Measurements from ENCODE around the gene RAB11FIP3. TPM values are rescaled to one million over a fixed set of nuclear protein-coding genes. Genes with fewer than 3 reads are reported as not detected.

The RAB11FIP3 gene
- total and polyA plus RNA-seq, 2 of the 13 experiments (the other 11 are each of a cell fraction or from before 2014, with no cell fraction given) = 34.3 to 57.6 TPM

DNA sequence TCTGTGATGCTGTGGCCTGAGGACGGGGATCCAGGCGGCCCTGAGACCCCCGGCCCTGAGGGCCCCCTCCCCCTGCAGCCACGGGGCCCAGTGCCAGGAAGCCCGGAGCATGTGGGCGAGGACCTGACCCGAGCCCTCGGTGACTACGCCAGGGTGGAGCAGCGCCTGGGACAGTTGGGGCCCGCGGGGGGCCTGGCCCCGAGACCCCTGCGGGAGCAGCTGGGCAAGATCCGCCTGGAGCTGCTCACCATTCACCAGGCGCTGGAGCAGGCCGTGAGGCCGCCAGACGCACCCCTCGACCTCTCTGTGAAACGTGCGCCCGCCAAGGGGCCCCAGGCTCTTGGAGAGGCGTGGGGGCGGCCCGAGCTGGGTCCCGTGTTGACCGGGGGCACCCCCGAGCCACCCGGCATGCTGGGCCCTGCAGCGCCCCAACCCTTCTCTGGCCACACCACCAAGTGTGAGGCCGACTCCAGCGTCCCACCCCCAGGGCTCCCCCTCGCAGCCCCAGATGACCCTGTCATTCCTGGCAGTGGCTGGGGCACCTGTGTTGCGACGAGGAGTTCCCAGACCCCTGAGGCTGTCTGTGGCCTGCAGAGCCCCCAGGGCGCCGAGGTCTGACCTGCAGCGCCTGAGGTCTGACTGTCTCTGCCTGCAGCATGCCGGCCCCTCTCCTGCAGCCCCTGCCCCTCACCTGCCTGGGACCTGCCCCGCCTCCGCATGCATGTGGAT is 139.4 kb downstream of the RAB11FIP3 start (continued):
- TF ChIP-seq ZFP41 (CRISPR knock-in tag; IDR thresholded peaks at IDR 0.05; ENCODE audit: borderline replicate concordance) (no peak), RXRB (CRISPR knock-in tag; IDR thresholded peaks at IDR 0.05; ENCODE audit: borderline replicate concordance) (no peak), SIX1 (CRISPR knock-in tag; IDR thresholded peaks at IDR 0.05; ENCODE audit: borderline replicate concordance) (no peak), ZC3H4 (CRISPR knock-in tag; IDR thresholded peaks at IDR 0.05; ENCODE audit: borderline replicate concordance) (no peak), ZNF724P (CRISPR knock-in tag; IDR thresholded peaks at IDR 0.05; ENCODE audit: borderline replicate concordance) (no peak), MEIS2 (CRISPR knock-in tag; IDR thresholded peaks at IDR 0.05) (no peak), MIER3 (CRISPR knock-in tag; IDR thresholded peaks at IDR 0.05; ENCODE audit: borderline replicate concordance) (no peak), ZNF232 (CRISPR knock-in tag; IDR thresholded peaks at IDR 0.05; ENCODE audit: borderline replicate concordance) (no peak), HCFC1 (IDR thresholded peaks at IDR 0.05; ENCODE audit: low read depth, low read length) (no peak), ZFP62 (CRISPR knock-in tag; IDR thresholded peaks at IDR 0.05) (no peak), SMAD1 (CRISPR knock-in tag; IDR thresholded peaks at IDR 0.05; ENCODE audit: borderline replicate concordance, low read depth) (no peak), ZNF550 (CRISPR knock-in tag; IDR thresholded peaks at IDR 0.05; ENCODE audit: borderline replicate concordance) (no peak), NPAS2 (CRISPR knock-in tag; IDR thresholded peaks at IDR 0.05; ENCODE audit: borderline replicate concordance) (no peak), ZNF138 (CRISPR knock-in tag; IDR thresholded peaks at IDR 0.05; ENCODE audit: low read depth) (no peak), TARDBP (CRISPR knock-in tag; IDR thresholded peaks at IDR 0.05) (0 out of 2 replicates have a peak, but pooled peaks have one; percentile 7), SP4 (CRISPR knock-in tag; IDR thresholded peaks at IDR 0.05) (0 out of 2 replicates have a peak, but pooled peaks have one; percentile 16), KDM2A (CRISPR knock-in tag; IDR thresholded peaks at IDR 0.05; ENCODE audit: borderline replicate concordance, low read depth) (no peak), ATF7-NPFF (CRISPR knock-in tag; IDR thresholded peaks at IDR 0.05; ENCODE audit: low read depth) (no peak), AHR (CRISPR knock-in tag; IDR thresholded peaks at IDR 0.05) (no peak), NFYC (CRISPR knock-in tag; IDR thresholded peaks at IDR 0.05) (no peak)
- TF ChIP-seq, protein P1, sequence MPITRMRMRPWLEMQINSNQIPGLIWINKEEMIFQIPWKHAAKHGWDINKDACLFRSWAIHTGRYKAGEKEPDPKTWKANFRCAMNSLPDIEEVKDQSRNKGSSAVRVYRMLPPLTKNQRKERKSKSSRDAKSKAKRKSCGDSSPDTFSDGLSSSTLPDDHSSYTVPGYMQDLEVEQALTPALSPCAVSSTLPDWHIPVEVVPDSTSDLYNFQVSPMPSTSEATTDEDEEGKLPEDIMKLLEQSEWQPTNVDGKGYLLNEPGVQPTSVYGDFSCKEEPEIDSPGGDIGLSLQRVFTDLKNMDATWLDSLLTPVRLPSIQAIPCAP (CRISPR knock-in tag; IDR thresholded peaks at IDR 0.05; ENCODE audit: low read depth) = no peak
- TF ChIP-seq, protein P2, sequence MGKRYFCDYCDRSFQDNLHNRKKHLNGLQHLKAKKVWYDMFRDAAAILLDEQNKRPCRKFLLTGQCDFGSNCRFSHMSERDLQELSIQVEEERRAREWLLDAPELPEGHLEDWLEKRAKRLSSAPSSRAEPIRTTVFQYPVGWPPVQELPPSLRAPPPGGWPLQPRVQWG (CRISPR knock-in tag; IDR thresholded peaks at IDR 0.05; ENCODE audit: borderline replicate concordance, low read depth) = no peak
- TF ChIP-seq, protein P3, sequence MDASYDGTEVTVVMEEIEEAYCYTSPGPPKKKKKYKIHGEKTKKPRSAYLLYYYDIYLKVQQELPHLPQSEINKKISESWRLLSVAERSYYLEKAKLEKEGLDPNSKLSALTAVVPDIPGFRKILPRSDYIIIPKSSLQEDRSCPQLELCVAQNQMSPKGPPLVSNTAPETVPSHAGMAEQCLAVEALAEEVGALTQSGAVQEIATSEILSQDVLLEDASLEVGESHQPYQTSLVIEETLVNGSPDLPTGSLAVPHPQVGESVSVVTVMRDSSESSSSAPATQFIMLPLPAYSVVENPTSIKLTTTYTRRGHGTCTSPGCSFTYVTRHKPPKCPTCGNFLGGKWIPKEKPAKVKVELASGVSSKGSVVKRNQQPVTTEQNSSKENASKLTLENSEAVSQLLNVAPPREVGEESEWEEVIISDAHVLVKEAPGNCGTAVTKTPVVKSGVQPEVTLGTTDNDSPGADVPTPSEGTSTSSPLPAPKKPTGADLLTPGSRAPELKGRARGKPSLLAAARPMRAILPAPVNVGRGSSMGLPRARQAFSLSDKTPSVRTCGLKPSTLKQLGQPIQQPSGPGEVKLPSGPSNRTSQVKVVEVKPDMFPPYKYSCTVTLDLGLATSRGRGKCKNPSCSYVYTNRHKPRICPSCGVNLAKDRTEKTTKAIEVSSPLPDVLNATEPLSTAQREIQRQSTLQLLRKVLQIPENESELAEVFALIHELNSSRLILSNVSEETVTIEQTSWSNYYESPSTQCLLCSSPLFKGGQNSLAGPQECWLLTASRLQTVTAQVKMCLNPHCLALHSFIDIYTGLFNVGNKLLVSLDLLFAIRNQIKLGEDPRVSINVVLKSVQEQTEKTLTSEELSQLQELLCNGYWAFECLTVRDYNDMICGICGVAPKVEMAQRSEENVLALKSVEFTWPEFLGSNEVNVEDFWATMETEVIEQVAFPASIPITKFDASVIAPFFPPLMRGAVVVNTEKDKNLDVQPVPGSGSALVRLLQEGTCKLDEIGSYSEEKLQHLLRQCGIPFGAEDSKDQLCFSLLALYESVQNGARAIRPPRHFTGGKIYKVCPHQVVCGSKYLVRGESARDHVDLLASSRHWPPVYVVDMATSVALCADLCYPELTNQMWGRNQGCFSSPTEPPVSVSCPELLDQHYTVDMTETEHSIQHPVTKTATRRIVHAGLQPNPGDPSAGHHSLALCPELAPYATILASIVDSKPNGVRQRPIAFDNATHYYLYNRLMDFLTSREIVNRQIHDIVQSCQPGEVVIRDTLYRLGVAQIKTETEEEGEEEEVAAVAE (CRISPR knock-in tag; IDR thresholded peaks at IDR 0.05; ENCODE audit: borderline replicate concordance) = no peak
- TF ChIP-seq, protein P4, sequence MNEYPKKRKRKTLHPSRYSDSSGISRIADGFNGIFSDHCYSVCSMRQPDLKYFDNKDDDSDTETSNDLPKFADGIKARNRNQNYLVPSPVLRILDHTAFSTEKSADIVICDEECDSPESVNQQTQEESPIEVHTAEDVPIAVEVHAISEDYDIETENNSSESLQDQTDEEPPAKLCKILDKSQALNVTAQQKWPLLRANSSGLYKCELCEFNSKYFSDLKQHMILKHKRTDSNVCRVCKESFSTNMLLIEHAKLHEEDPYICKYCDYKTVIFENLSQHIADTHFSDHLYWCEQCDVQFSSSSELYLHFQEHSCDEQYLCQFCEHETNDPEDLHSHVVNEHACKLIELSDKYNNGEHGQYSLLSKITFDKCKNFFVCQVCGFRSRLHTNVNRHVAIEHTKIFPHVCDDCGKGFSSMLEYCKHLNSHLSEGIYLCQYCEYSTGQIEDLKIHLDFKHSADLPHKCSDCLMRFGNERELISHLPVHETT (CRISPR knock-in tag; conservative IDR thresholded peaks at IDR 0.05) = no peak
